Right lung (tissue), 5 donors: ENCODE data around the gene UNC13D. TPM values are rescaled to one million over a fixed set of nuclear protein-coding genes. Genes with fewer than 3 reads are reported as not detected.
"Not testable (repeated sequence)": the region's sequence is repeated elsewhere in the genome, so short reads cannot be mapped to it uniquely, and the experiment has no call there.

Experiments
- DNase-seq, 2 donors: peaks; one replicate each; pipeline ENCODE4 v3.0.0-alpha.2; 2013
- polyA plus RNA-seq, 5 donors: library from polyadenylated mRNA; unstranded; fragments of 120-200 nt; gene quantifications; one replicate each; pipeline versions ENCODE4 v1.2.1 to v1.2.3, GENCODE V29; 2013; ENCODE audit warnings: inconsistent platforms in 1 of 5, low replicate concordance in 1 of 5; ENCODE audit not compliant: insufficient read length in 5 of 5, insufficient read depth in 1 of 5

The UNC13D gene
- polyA plus RNA-seq, 5 donors: 20.7 to 43.6 (median 37.8) TPM

- no peak for DNase-seq
Measured at GRCh38 chr17:75875182-75875939, 31.2 kb upstream of the UNC13D start.

GRCh38 chr17:75874323-75875181 is 30.3 kb upstream of the UNC13D start:
- DNase-seq: no peak

GRCh38 chr17:75873587-75874322 is 29.6 kb upstream of the UNC13D start:
- no peak for DNase-seq

GRCh38 chr17:75872434-75873351 is 28.5 kb upstream of the UNC13D start:
- DNase-seq: peak in 1 of 2 donors; percentile 50

- DNase-seq: not testable (repeated sequence)
Measured at GRCh38 chr17:75870228-75870627, 26.0 kb upstream of the UNC13D start.

- peak; percentile 77 to 88 for DNase-seq
Measured at GRCh38 chr17:75869282-75870141, 25.3 kb upstream of the UNC13D start.

GRCh38 chr17:75868730-75869281 is 24.6 kb upstream of the UNC13D start:
- DNase-seq: not testable (repeated sequence)

DNA sequence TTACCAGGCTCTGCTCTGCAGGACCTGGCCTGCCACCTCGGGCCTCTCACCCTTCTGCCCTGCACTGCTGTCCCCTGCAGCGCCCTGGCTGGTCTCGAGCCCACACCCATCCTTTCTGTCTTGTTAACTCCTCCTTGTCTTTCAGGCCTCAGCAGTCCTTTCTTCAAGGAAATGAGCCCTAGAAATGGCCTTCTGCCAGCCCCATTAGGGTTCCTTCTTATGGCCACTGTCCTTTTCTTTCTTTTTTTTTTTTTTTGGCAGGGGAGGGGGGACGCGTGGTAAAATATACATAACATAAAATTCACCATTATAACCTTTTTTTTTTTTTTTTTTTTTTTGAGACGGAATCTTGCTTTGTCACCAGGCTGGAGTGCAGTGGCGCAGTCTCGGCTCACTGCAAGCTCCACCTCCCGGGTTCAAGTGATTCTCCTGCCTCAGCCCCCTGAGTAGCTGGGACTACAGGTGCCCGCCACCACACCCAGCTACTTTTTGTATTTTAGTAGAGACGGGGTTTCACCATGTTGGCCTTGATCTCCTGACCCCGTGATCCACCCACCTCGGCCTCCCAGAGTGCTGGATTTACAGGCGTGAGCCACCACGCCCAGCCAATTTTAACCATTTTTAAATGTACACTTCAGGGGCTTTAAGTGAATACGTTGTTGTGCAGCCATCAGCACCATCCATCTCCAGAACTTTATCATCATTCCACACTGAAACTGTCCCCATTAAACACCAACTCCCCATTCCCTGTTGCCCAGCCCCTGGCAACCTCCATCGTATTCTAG is 21.4 kb upstream of the UNC13D start:
- peak in 1 of 2 donors; percentile 26 for DNase-seq

GRCh38 chr17:75864887-75865286 is 20.7 kb upstream of the UNC13D start:
- not testable (repeated sequence) for DNase-seq

DNA sequence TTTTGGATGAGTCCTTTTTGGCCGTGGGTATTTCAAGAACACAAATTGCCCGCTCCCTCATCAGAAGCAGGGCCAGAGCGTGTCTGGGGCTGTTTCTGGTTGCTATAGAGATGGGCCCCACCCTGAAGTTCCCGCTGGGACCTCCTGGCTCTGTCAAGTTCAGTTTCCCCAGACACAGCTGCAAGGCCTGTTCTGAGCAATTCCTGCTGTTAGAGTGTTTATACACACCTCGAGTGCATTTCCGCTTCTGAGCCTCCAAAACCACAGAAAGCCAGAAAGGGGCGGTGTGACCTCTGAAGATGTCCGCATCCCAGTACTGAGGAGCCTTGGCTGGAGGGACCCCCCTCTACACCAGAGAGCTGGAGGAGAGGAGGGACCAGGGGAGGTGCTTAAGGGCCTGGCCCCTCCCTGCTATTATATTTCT is 20.3 kb upstream of the UNC13D start:
- peak; percentile 94 to 97 for DNase-seq

- no peak for DNase-seq
Measured at GRCh38 chr17:75861927-75862317, 17.7 kb upstream of the UNC13D start.

DNA sequence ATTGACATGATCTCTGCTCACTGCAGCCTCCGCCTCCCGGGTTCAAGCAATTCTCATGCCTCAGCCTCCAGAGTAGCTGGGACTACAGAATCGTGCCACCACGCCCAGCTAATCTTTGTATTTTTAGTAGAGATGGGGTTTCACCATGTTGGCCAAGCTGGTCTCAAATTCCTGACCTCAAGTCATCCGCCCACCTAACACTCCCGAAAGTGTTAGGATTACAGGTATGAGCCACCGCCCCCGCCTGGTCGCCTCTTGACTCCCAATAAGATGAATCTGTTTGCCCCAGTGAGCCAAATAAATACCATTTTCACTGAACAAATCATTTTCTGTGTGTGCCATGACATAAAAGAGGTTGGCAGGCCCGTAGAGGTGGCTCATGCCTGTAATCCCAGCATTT is 15.2 kb upstream of the UNC13D start:
- DNase-seq: not testable (repeated sequence)

DNA sequence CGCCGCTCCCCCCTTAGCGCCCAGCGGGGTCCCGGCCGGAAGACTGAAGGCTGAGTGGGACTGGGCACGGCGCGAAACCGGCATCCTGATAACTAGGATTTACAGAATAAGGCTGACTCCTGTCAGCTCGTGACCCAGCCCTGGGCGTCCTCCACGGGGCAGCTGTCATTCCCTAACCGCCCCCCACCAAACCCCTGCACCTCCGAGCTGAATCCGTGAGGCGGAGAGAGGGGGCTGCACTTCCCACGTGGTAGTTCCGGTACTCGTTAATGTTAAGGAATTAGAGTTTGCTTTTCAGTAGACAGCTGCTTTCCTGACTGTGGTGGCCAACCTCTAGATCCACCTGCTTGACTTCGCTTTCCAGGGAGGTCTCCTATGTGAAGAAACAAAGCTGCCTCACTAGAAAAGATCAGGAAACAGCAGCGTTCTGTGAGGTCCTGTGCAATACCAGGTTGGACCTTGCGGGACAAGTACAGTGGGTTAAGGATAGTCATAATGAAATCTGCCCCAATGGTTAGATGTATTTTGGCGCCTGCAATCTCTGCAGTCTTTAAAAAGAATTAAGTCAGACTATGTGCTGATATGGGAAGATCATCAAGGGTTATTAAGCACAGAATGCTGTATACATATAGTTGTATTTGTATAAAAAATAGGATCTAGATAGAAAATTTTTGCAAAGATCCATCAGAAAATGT is 12.0 kb upstream of the UNC13D start:
- DNase-seq: peak in 1 of 2 donors; percentile 32

GRCh38 chr17:75855310-75856061 is 11.3 kb upstream of the UNC13D start, which contains the start of gene WBP2:
Gene WBP2 (minus strand): TSS chr17:75855335. CDS start chr17:75855297, 38 bp downstream.
- peak; percentile 99 for DNase-seq

GRCh38 chr17:75854881-75855309 is 10.7 kb upstream of the UNC13D start:
- no peak for DNase-seq

DNA sequence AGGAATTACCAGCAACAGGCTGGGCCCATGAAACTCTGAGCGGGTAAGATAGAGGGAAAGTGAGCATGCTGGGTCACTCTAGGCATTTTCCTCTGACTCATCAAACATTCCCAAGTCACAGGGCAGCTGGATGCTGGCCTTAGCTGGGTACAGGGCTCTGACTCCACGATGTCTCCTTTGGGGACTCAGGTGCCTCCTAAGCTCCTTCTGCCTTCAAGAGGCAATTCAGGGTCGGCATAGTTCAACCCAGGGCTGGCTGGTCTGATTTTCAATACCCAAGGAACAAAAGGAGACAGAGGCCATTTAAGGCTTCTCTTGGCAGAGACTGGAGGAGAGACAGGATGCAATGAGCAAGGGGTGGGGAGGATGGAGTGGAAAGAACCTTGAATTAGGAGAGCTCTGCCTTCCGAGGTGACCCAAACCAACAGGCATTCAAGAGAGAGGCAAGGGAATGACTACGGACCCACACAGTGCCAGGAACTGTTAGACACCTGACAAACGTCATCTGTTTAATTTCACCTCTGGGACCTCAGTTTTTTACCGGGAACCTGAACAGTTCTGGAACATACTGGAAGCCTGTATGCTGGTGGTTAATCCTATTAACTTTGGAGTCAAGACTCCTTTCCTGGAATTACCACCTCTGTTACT is 10.0 kb upstream of the UNC13D start:
- DNase-seq: no peak

GRCh38 chr17:75853433-75853832 is 9.2 kb upstream of the UNC13D start:
- no peak for DNase-seq
